ENCODE results near the gene DTHD1. TPM values are rescaled to one million over a fixed set of nuclear protein-coding genes. Genes with fewer than 3 reads are reported as not detected.

DTHD1 gene
- total RNA-seq, 1 experiment from 2014 or later = not detected

DNA sequence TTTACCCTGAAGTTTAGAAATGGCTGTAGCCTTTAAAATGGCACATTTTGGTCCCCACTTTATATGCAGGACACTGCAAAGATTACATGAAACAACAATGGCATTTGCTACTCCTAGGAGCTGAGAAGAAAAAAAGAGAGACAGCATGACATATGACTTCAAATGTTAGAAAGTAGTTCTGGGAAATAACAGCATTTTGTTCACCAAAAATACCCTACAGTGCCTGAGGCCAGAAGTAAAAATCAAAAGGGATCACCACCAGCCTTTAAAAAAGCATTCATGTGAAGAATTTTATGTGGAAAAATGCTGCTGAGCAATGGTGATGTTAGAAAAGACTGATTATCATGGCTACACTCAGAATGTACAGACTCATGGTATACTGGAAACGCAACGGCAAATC, 110.0 kb downstream of the DTHD1 start:
- no peak for DNase-seq (ENCODE audit: low spot score)
- in situ Hi-C loops (cut with HindIII; ENCODE audit: low sequenced_read_pairs) = no loop called here

GRCh38 chr4:36392024-36392423, 110.6 kb downstream of the DTHD1 start:
- no peak for DNase-seq (ENCODE audit: low spot score)
- in situ Hi-C loops (cut with HindIII; ENCODE audit: low sequenced_read_pairs) = no loop called here

- in situ Hi-C loops (cut with HindIII; ENCODE audit: low sequenced_read_pairs) = no loop called here
- no peak for DNase-seq (ENCODE audit: low spot score)
These were observed 111.5 kb downstream of the DTHD1 start for GRCh38 chr4:36392916-36393315.

Other genes with a start within 250 kb of the DTHD1 start
- gene ARAP2, start 37.1 kb upstream of the DTHD1 start, total RNA-seq (2014; rRNA removed; shearing (Covaris generic)) = not detected in 2 replicates